ENCODE data around the gene DLX6.

DLX6 gene

GRCh38 chr7:96995406-96996110 is 9.8 kb upstream of the DLX6 start:
- in situ Hi-C loops (cut with HindIII; ENCODE audit: low sequenced_read_pairs), result no loop called here

GRCh38 chr7:96996111-96996957 is 9.0 kb upstream of the DLX6 start:
- in situ Hi-C loops (cut with HindIII; ENCODE audit: low sequenced_read_pairs), result no loop called here

- in situ Hi-C loops (cut with HindIII; ENCODE audit: low sequenced_read_pairs), result no loop called here
These were observed 8.3 kb upstream of the DLX6 start for GRCh38 chr7:96996958-96997511.

GRCh38 chr7:96997512-96998032 is 7.8 kb upstream of the DLX6 start:
- in situ Hi-C loops (cut with HindIII; ENCODE audit: low sequenced_read_pairs), result no loop called here

GRCh38 chr7:96998333-96998732 is 7.0 kb upstream of the DLX6 start:
- in situ Hi-C loops (cut with HindIII; ENCODE audit: low sequenced_read_pairs), result no loop called here

- in situ Hi-C loops (cut with HindIII; ENCODE audit: low sequenced_read_pairs), result no loop called here
These were observed 6.6 kb upstream of the DLX6 start for GRCh38 chr7:96998744-96999143.

- in situ Hi-C loops (cut with HindIII; ENCODE audit: low sequenced_read_pairs), result no loop called here
These were observed 4.1 kb upstream of the DLX6 start for GRCh38 chr7:97001221-97001620.

GRCh38 chr7:97001656-97002554 is 3.4 kb upstream of the DLX6 start:
- in situ Hi-C loops (cut with HindIII; ENCODE audit: low sequenced_read_pairs), result no loop called here

- in situ Hi-C loops (cut with HindIII; ENCODE audit: low sequenced_read_pairs), result no loop called here
These were observed 2.6 kb upstream of the DLX6 start for GRCh38 chr7:97002555-97003261.

GRCh38 chr7:97003262-97004246 is 1.8 kb upstream of the DLX6 start:
- in situ Hi-C loops (cut with HindIII; ENCODE audit: low sequenced_read_pairs), result no loop called here

- in situ Hi-C loops (cut with HindIII; ENCODE audit: low sequenced_read_pairs), result no loop called here
These were observed 838 bp upstream of the DLX6 start for GRCh38 chr7:97004247-97005182.

GRCh38 chr7:97006055-97006815 is 882 bp downstream of the DLX6 start:
- in situ Hi-C loops (cut with HindIII; ENCODE audit: low sequenced_read_pairs), result no loop called here

GRCh38 chr7:97006816-97007582 is 1.6 kb downstream of the DLX6 start:
- in situ Hi-C loops (cut with HindIII; ENCODE audit: low sequenced_read_pairs), result no loop called here

GRCh38 chr7:97007583-97007861 is 2.2 kb downstream of the DLX6 start:
- in situ Hi-C loops (cut with HindIII; ENCODE audit: low sequenced_read_pairs), result no loop called here

- in situ Hi-C loops (cut with HindIII; ENCODE audit: low sequenced_read_pairs), result no loop called here
These were observed 3.0 kb downstream of the DLX6 start for GRCh38 chr7:97008275-97008917.
